Cardiac muscle cell (in vitro differentiated cells and primary cell): ENCODE results near the gene SLC51B. TPM values are rescaled to one million over a fixed set of nuclear protein-coding genes. Genes with fewer than 3 reads are reported as not detected.
"Not testable (repeated sequence)": the region's sequence is repeated elsewhere in the genome, so short reads cannot be mapped to it uniquely, and the experiment has no call there.

Experiments used
- DNase-seq, 2 donors: peaks; one replicate each; pipeline versions ENCODE4 v3.0.0 to v3.0.0-alpha.2; 2010 to 2017; ENCODE audit warnings: low read depth in 1 of 2, low spot score in 1 of 2
- H3K27ac ChIP-seq: fragments of 200-600 bp; sonication (generic); 2 replicates; pipeline ENCODE4 v1.5.1; 2016
- H3K27me3 ChIP-seq: fragments of 200-600 bp; sonication (generic); 2 replicates; pipeline ENCODE4 v1.6.0; 2016; ENCODE audit warnings: control low read depth
- H3K36me3 ChIP-seq: fragments of 200-600 bp; sonication (generic); 2 replicates; pipeline ENCODE4 v1.5.1; 2016; ENCODE audit warnings: control low read depth
- H3K4me1 ChIP-seq: fragments of 200-600 bp; sonication (generic); 2 replicates; pipeline ENCODE4 v1.8.1; 2017; ENCODE audit warnings: low read depth, mild to moderate bottlenecking, mixed run types
- H3K4me3 ChIP-seq: fragments of 200-600 bp; sonication (generic); 2 replicates; pipeline ENCODE4 v1.5.1; 2016; ENCODE audit warnings: mild to moderate bottlenecking
- H3K9me3 ChIP-seq: fragments of 200-600 bp; sonication (generic); 2 replicates; pipeline ENCODE4 v1.5.1; 2017; ENCODE audit warnings: low read depth, mild to moderate bottlenecking, control low read depth
- polyA plus RNA-seq: library from polyadenylated mRNA; unstranded; fragments of >200 nt; fragmentation: Nextera tagmentation; extraction: Ambion mirVana; gene quantifications from 2 replicates; pipeline ENCODE4 v1.2.1, GENCODE V29; 2016
- total RNA-seq: library from RNA; depleted of rRNA; stranded (reverse); fragments of >200 nt; gene quantifications from 2 replicates; pipeline ENCODE4 v1.2.3, GENCODE V29; 2016
- TF ChIP-seq, protein P1 (sequence below): IDR thresholded peaks from 2 replicates; pipeline ENCODE4 v1.5.1; 2012; ENCODE audit warnings: low read depth, mild to moderate bottlenecking, low read length

Gene SLC51B
- total and polyA plus RNA-seq, 2 experiments from 2014 or later, result not detected

DNA sequence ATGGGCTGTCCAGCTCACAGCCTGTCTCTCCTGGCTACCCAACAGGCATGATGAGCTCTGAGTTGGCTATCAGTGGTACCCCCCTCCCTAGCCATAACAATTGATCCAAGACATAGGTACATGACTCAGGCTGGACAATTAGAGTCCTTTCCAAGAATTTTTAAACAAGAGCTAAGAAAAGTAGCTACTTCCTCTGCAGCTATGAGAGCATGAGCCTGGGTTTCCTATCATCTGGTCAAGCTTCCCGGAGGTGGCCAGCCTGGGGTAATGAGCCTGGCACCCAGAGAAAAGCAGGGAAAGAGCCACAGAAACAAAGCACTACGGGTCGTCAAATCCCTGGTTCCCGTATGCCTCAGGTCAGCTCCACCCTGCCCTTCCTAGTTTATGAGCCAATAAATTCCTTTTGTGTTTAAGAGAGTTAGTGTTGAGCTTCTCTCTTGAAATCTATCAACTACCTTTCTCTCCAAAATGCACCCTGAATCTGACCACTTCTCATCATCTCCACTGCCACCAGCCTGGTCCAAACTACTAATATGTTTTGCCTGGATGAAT is 2.3 kb upstream of the SLC51B start:
- TF ChIP-seq, protein P1, sequence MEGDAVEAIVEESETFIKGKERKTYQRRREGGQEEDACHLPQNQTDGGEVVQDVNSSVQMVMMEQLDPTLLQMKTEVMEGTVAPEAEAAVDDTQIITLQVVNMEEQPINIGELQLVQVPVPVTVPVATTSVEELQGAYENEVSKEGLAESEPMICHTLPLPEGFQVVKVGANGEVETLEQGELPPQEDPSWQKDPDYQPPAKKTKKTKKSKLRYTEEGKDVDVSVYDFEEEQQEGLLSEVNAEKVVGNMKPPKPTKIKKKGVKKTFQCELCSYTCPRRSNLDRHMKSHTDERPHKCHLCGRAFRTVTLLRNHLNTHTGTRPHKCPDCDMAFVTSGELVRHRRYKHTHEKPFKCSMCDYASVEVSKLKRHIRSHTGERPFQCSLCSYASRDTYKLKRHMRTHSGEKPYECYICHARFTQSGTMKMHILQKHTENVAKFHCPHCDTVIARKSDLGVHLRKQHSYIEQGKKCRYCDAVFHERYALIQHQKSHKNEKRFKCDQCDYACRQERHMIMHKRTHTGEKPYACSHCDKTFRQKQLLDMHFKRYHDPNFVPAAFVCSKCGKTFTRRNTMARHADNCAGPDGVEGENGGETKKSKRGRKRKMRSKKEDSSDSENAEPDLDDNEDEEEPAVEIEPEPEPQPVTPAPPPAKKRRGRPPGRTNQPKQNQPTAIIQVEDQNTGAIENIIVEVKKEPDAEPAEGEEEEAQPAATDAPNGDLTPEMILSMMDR, result no peak
- no peak overlapping the region for H3K4me3 ChIP-seq
- peaks cover 7% of the 10 kb centered on the region for H3K4me1 ChIP-seq
- no peak for DNase-seq
- H3K36me3 ChIP-seq, result no peaks in the 10 kb centered on the region
- no peak overlapping the region for H3K27ac ChIP-seq
- no peaks in the 10 kb centered on the region for H3K27me3 ChIP-seq
- no peaks in the 10 kb centered on the region for H3K9me3 ChIP-seq

DNA sequence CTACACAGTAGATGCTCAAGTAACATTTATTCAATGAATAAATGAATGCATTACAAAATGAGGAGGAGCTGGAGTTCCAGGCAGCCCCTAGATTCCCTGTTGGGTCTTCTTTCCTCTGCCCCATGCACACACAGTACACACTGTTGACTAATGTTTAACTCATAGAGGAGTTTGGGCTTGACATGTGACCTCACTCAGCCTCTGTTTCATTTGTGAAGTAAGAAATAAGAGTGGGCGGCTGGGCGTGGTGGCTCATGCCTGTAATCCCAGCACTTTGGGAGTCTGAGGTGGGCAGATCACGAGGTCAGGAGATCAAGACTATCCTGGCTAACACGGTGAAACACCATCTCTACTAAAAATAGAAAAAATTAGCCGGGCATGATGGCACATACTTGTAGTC is 969 bp upstream of the SLC51B start:
- H3K27ac ChIP-seq, H3K27me3 ChIP-seq, DNase-seq, H3K4me3 ChIP-seq, H3K4me1 ChIP-seq, H3K9me3 ChIP-seq, H3K36me3 ChIP-seq: not testable (repeated sequence)

DNA sequence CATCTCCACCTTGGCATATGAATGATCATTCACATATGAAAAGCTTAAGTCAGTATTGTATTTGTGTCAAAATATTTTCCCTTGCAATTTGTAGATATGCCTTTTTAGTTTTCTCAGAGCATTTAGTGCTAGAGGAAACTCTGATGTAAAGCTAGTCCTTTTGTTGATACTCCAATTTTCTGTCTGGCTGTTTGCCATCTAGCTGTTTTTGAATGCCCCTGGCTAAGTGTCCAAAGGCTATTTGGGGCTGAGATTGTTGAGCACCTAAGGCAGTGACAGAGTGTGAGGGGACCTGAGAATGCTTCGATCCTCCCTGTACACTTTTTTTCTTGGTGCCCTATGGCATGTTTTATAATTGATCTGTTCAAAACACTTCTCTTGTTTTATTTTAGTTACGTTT is 3.1 kb downstream of the SLC51B start:
- peaks cover 7% of the 10 kb centered on the region for H3K4me1 ChIP-seq
- no peaks in the 10 kb centered on the region for H3K36me3 ChIP-seq
- no peak overlapping the region for H3K4me3 ChIP-seq
- H3K27ac ChIP-seq, result no peak overlapping the region
- H3K9me3 ChIP-seq, result no peaks in the 10 kb centered on the region
- TF ChIP-seq, protein P1, result no peak
- DNase-seq, result no peak
- no peaks in the 10 kb centered on the region for H3K27me3 ChIP-seq

DNA sequence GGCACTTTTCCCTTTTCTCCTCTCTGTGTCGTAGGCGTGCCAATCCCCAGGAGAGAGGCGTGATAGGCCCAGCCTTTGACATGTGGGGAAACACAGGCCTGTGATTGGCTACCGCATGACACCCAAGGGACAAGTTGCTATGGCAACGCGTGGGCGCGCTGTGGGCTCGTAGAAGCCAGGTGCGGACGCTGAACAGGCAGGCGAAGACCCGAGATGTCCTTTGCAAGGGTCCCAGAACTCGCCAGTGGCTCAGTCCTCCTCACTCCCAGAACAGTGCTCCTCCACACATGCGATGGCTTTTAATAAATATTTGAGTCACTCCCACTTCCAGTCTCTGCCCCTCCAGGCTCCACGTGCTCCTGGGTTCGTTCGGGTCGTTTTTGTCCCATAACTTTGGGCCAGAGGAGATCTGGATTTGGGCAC is 4.2 kb downstream of the SLC51B start:
- Histone ChIP-seq H3K4me1 (peaks cover 7% of the 10 kb centered on the region), H3K9me3 (no peaks in the 10 kb centered on the region), H3K4me3 (peak overlapping the region; percentile 22), H3K27me3 (no peaks in the 10 kb centered on the region), H3K36me3 (no peaks in the 10 kb centered on the region), H3K27ac (no peak overlapping the region)
- peak; percentile 92 to 96 for DNase-seq
- TF ChIP-seq, protein P1, result no peak

DNA sequence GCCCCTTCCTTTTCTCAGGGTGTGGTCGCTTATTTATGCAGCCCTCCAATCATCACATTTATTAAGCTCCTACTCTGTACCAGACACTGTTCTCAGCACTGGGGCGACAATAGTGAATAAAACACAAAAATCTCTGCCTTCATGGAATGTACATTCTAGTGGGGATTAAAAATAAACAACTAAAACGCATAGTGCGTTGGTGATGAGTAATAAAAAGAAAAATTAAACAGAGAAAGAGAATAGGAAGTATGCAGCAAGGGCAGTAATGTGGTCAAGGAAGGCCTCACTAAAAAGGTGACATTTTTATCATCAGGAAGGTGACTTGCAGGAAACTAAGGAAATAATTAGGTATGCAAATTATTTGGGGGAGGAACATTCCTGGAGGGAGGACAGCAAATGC is 5.1 kb downstream of the SLC51B start:
- Histone ChIP-seq H3K4me1 (peaks cover 3% of the 10 kb centered on the region), H3K27ac (no peak overlapping the region), H3K36me3 (no peaks in the 10 kb centered on the region), H3K4me3 (no peak overlapping the region), H3K9me3 (no peaks in the 10 kb centered on the region), H3K27me3 (no peaks in the 10 kb centered on the region)
- no peak for DNase-seq
- TF ChIP-seq, protein P1, result no peak

DNA sequence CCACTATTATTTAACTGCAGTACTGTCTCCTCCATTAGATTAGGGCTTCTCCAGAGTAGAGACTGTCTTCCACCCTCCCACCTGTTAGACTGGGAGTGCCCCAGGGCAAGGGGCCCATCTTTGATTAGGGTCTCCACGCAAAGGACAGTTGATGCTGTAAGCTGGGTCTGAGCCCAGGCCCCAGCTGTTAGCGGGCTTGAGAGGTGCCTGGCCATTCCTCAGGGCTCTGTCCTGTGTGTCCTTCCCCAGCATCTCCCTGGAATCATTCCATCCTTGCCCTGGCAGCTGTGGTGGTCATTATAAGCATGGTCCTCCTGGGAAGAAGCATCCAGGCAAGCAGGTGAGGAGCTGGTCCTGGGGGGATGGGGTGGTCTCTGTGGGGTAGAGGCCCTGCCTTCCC is 6.1 kb downstream of the SLC51B start:
- TF ChIP-seq, protein P1, result no peak
- Histone ChIP-seq H3K9me3 (no peaks in the 10 kb centered on the region), H3K4me1 (no peaks in the 10 kb centered on the region), H3K27me3 (no peaks in the 10 kb centered on the region), H3K4me3 (no peak overlapping the region), H3K27ac (no peak overlapping the region), H3K36me3 (no peaks in the 10 kb centered on the region)
- no peak for DNase-seq
